A549 (cell line): ENCODE measurements around the gene TSKS. TPM values are rescaled to one million over a fixed set of nuclear protein-coding genes. Genes with fewer than 3 reads are reported as not detected.

ENCODE experiments used
- ATAC-seq, 2 experiments: fragments of 200-7000 bp in 1 of 2; fragments of >200 bp in 1 of 2; cut with Nextera tagmentation in 1 of 2; cut with Tn5 transposase in 1 of 2; 3 replicates each; pipeline versions ENCODE4 v1.8.0 to v1.9.1; 2018 to 2020; ENCODE audit warnings: mild to moderate bottlenecking in 1 of 2, moderate library complexity in 1 of 2
- CTCF ChIA-PET: fragments of 300-600 bp; sonication (Branson Sonifier 250); formaldehyde crosslinking; extraction: SDS; loops from one replicate; lab custom pipeline; 2021; ENCODE audit warnings: antibody characterized with exemption, inconsistent platforms; lab: Yijun Ruan, JAX
- POLR2A ChIA-PET: fragments of 350-600 bp; formaldehyde crosslinking; extraction: SDS; loops from one replicate; lab custom pipeline; 2021; ENCODE audit warnings: antibody characterized with exemption, inconsistent platforms; lab: Yijun Ruan, JAX
- DNase-seq, 2 experiments: peaks; one replicate each; pipeline versions ENCODE4 v3.0.0 to v3.0.0-alpha.2; 2011 to 2016; ENCODE audit warnings: low read depth in 1 of 2, low spot score in 1 of 2
- FAIRE-seq: peaks from 2 replicates; lab custom pipeline; 2011; peaks lifted over from hg19 to GRCh38; lab: Jason Lieb, UNC
- H3K27ac ChIP-seq, 2 experiments: fragments of >200 bp; sonication (Bioruptor Twin); formaldehyde crosslinking; 3 replicates each; pipeline ENCODE4 v1.5.1; 2016 to 2017
- H3K4me1 ChIP-seq: fragments of >200 bp; sonication (Bioruptor Twin); formaldehyde crosslinking; 3 replicates; pipeline ENCODE4 v1.6.1; 2016
- H3K4me2 ChIP-seq: fragments of >200 bp; sonication (Bioruptor Twin); formaldehyde crosslinking; 3 replicates; pipeline ENCODE4 v1.6.1; 2016
- H3K4me3 ChIP-seq: fragments of >200 bp; sonication (Bioruptor Twin); formaldehyde crosslinking; 3 replicates; pipeline ENCODE4 v1.5.1; 2016
- H3K9me3 ChIP-seq: fragments of >200 bp; sonication (Bioruptor Twin); formaldehyde crosslinking; 3 replicates; pipeline ENCODE4 v1.6.1; 2016
- CHD4 ChIP-seq: fragments of 200-600 bp; sonication (generic); IDR thresholded peaks from 2 replicates; pipeline ENCODE4 v1.6.1; 2016; ENCODE audit warnings: antibody characterized with exemption, mild to moderate bottlenecking, borderline replicate concordance
- EHMT2 ChIP-seq: fragments of 200-600 bp; sonication (generic); IDR thresholded peaks from 2 replicates; pipeline ENCODE4 v1.6.1; 2016; ENCODE audit warnings: antibody characterized with exemption, low read depth, mild to moderate bottlenecking, moderate library complexity
- ESRRA ChIP-seq: fragments of 150-350 bp; IDR thresholded peaks from 2 replicates; pipeline ENCODE4 v1.6.1; 2014; ENCODE audit warnings: mild to moderate bottlenecking, low read length, borderline replicate concordance
- FOSL2 ChIP-seq, 2 experiments: fragments of 450-650 bp in 1 of 2; fragments of >200 bp in 1 of 2; sonication (Bioruptor Twin) in 1 of 2; formaldehyde crosslinking; IDR thresholded peaks; 2 replicates each; pipeline versions ENCODE4 v1.5.0 to v1.6.1; 2016 to 2020; ENCODE audit warnings: mild to moderate bottlenecking in 1 of 2, moderate library complexity in 1 of 2
- GATA3 ChIP-seq: IDR thresholded peaks from 2 replicates; pipeline ENCODE4 v1.6.1; 2012; ENCODE audit warnings: borderline replicate concordance
- HES2 ChIP-seq: fragments of >200 bp; sonication (Bioruptor Twin); formaldehyde crosslinking; IDR thresholded peaks from 2 replicates; pipeline ENCODE4 v1.6.1; 2016
- HOXA7 ChIP-seq: fragments of 250-450 bp; sonication (Bioruptor Pico); IDR thresholded peaks from 2 replicates; pipeline ENCODE4 v1.5.0; 2020; ENCODE audit warnings: mild to moderate bottlenecking, moderate library complexity
- HOXB5 ChIP-seq: fragments of 250-450 bp; sonication (Bioruptor Pico); IDR thresholded peaks from 2 replicates; pipeline ENCODE4 v1.5.0; 2020; ENCODE audit warnings: mild to moderate bottlenecking, moderate library complexity
- JUN ChIP-seq, 2 experiments: fragments of >200 bp; sonication (Bioruptor Twin); formaldehyde crosslinking; IDR thresholded peaks; 2 replicates in 1 of 2; 3 replicates in 1 of 2; pipeline ENCODE4 v1.6.1; 2016 to 2017
- JUNB ChIP-seq: fragments of >200 bp; sonication (Bioruptor Twin); formaldehyde crosslinking; IDR thresholded peaks from 2 replicates; pipeline ENCODE4 v1.6.1; 2016
- KDM5A ChIP-seq: fragments of 200-600 bp; sonication (generic); IDR thresholded peaks from 2 replicates; pipeline ENCODE4 v1.6.1; 2016; ENCODE audit warnings: antibody characterized with exemption, mild to moderate bottlenecking
- MAFK ChIP-seq: fragments of 450-650 bp; IDR thresholded peaks from 2 replicates; pipeline ENCODE4 v1.6.1; 2014; ENCODE audit not compliant: partially characterized antibody
- MAX ChIP-seq: IDR thresholded peaks from 2 replicates; pipeline ENCODE4 v1.6.1; 2012
- MYC ChIP-seq: IDR thresholded peaks from 2 replicates; pipeline ENCODE4 v1.6.1; 2012; ENCODE audit warnings: mild to moderate bottlenecking, inconsistent platforms, low read length, improper control_type of control experiment, borderline replicate concordance
- NPAS2 ChIP-seq: fragments of 250-450 bp; sonication (Bioruptor Pico); IDR thresholded peaks from 2 replicates; pipeline ENCODE4 v1.8.0; 2022; ENCODE audit warnings: mild to moderate bottlenecking, moderate library complexity, borderline replicate concordance
- NR3C1 ChIP-seq: fragments of >200 bp; sonication (Bioruptor Twin); formaldehyde crosslinking; IDR thresholded peaks from 3 replicates; pipeline ENCODE4 v1.6.1; 2017
- POLR2A ChIP-seq: IDR thresholded peaks from 2 replicates; pipeline ENCODE4 v1.6.1; 2012; ENCODE audit warnings: mild to moderate bottlenecking, low read length
- RNF2 ChIP-seq: fragments of 200-600 bp; sonication (generic); IDR thresholded peaks from 2 replicates; pipeline ENCODE4 v1.6.1; 2016; ENCODE audit warnings: low read depth, mild to moderate bottlenecking, antibody characterized with exemption, moderate library complexity, borderline replicate concordance
- SMC3 ChIP-seq: fragments of >200 bp; sonication (Bioruptor Twin); formaldehyde crosslinking; IDR thresholded peaks from 3 replicates; pipeline ENCODE4 v1.6.1; 2018; ENCODE audit warnings: inconsistent platforms
- SREBF2 ChIP-seq: fragments of 450-650 bp; IDR thresholded peaks from 2 replicates; pipeline ENCODE4 v1.6.1; 2014; ENCODE audit warnings: mild to moderate bottlenecking, moderate library complexity
- ZFP36 ChIP-seq: fragments of 450-650 bp; IDR thresholded peaks from 2 replicates; pipeline ENCODE4 v1.6.1; 2014; ENCODE audit warnings: borderline replicate concordance; ENCODE audit not compliant: partially characterized antibody
- ZSCAN20 ChIP-seq: fragments of 250-450 bp; sonication (Bioruptor Pico); IDR thresholded peaks from 2 replicates; pipeline ENCODE4 v1.8.0; 2022; ENCODE audit warnings: mild to moderate bottlenecking, moderate library complexity
- WGBS: methylation state at CpG from one replicate; pipeline ENCODE4 v1.1.6; 2017; ENCODE audit errors: missing lambda C conversion rate; 5-methylcytosine and 5-hydroxymethylcytosine counted together
- polyA plus RNA-seq, 4 experiments: library from polyadenylated mRNA; depleted of rRNA in 3 of 4; stranded (reverse); fragments of >200 nt; fragmentation: RNase III in 1 of 4; extraction: RNeasy Plus Mini Kit Qiagen cat#74134 plus additional on column Dnase treatment in 1 of 4; gene quantifications; 2 replicates in 3 of 4; 3 replicates in 1 of 4; pipeline ENCODE4 v1.2.3, GENCODE V29; 2011 to 2017
- TF ChIP-seq, protein P1 (sequence below): fragments of 450-650 bp; IDR thresholded peaks from 2 replicates; pipeline ENCODE4 v1.6.1; 2014; ENCODE audit warnings: antibody characterized with exemption

The TSKS gene
- polyA plus RNA-seq, 2 of the 4 experiments (the other 2 are of a cell fraction) = not detected

- ATAC-seq = no peak
- Histone ChIP-seq H3K27ac (peak overlapping the region; percentile 77 to 81; a peak in 5 of 6 replicates), H3K4me3 (peak overlapping the region; percentile 47; the same call in 2 of the 3 replicates), H3K9me3 (no peaks in the 10 kb centered on the region), H3K4me1 (peaks cover 9% of the 10 kb centered on the region; the same call in 2 of the 3 replicates), H3K4me2 (peak overlapping the region; percentile 93)
- DNase-seq = no peak
- ChIA-PET CTCF (interaction anchor here (0.6 to 1.9 kb wide), 8 partner anchors 9 to 186 kb away, joined by 3 to 8 read pairs (median 4); partner anchors contain the start of gene RCN3), POLR2A (interaction anchor here (1.0 kb wide), 1 partner anchor 53 kb away, joined by 4 read pairs; the partner anchor contains the start of gene AP2A1)
- FAIRE-seq = no peak
- TF ChIP-seq NR3C1 (no peak), MYC (no peak), KDM5A (no peak), RNF2 (no peak), ZSCAN20 (no peak), SMC3 (no peak), POLR2A (no peak), EHMT2 (no peak)
- WGBS = 85% methylated on average over 7 of the region's 8 CpGs
Measured at GRCh38 chr19:49713236-49713845, 49.8 kb downstream of the TSKS start.

- POLR2A ChIA-PET = interaction anchor here (1.0 kb wide), 1 partner anchor 54 kb away, joined by 4 read pairs; the partner anchor contains the start of gene AP2A1
- Histone ChIP-seq H3K4me3 (peak overlapping the region; percentile 47), H3K27ac (peak overlapping the region; percentile 77 to 81), H3K9me3 (no peaks in the 10 kb centered on the region), H3K4me2 (peak overlapping the region; percentile 93), H3K4me1 (peaks cover 9% of the 10 kb centered on the region; the same call in 2 of the 3 replicates)
- FAIRE-seq (no peak), ATAC-seq (peak; percentile 80 to 87), DNase-seq (peak; percentile 86 to 96)
- CTCF ChIA-PET = interaction anchor here (0.6 to 1.9 kb wide), 7 partner anchors 8 to 202 kb away, joined by 3 to 8 read pairs (median 4); partner anchors contain the start of gene RCN3
- TF ChIP-seq ZSCAN20 (no peak), ZFP36 (no peak), JUN (IDR thresholded peaks at IDR 0.05) (peak in 1 of 2 experiments; percentile 15; a peak in 1 of 5 replicates), GATA3 (no peak), MAFK (peak; percentile 61), HES2 (no peak), NPAS2 (CRISPR knock-in tag) (no peak), SREBF2 (no peak), HOXA7 (CRISPR knock-in tag) (no peak), FOSL2 (IDR thresholded peaks at IDR 0.05) (no peak), FOSL2 (CRISPR knock-in tag; IDR thresholded peaks at IDR 0.05) (0 out of 2 replicates have a peak, but pooled peaks have one; percentile 3), HOXB5 (no peak), JUNB (no peak), ESRRA (no peak)
- TF ChIP-seq, protein P1, sequence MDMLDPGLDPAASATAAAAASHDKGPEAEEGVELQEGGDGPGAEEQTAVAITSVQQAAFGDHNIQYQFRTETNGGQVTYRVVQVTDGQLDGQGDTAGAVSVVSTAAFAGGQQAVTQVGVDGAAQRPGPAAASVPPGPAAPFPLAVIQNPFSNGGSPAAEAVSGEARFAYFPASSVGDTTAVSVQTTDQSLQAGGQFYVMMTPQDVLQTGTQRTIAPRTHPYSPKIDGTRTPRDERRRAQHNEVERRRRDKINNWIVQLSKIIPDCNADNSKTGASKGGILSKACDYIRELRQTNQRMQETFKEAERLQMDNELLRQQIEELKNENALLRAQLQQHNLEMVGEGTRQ = no peak
- WGBS = 17% methylated on average over 20 of the region's 20 CpGs
Measured at GRCh38 chr19:49712397-49712859, 50.7 kb downstream of the TSKS start.

GRCh38 chr19:49710372-49710951, 52.6 kb downstream of the TSKS start:
- DNase-seq (peak in 1 of 2 experiments; percentile 67), ATAC-seq (peak in 1 of 2 experiments; percentile 21; a peak in 2 of 6 replicates), FAIRE-seq (no peak)
- 66% methylated on average over 18 of the region's 20 CpGs for WGBS
- H3K9me3 ChIP-seq = no peaks in the 10 kb centered on the region
- POLR2A ChIA-PET = no interaction called here
- H3K27ac ChIP-seq = peak overlapping the region in 1 of 2 experiments; percentile 46; a peak in 2 of 6 replicates
- TF ChIP-seq MAX (peak; percentile 56), FOSL2 (IDR thresholded peaks at IDR 0.05) (no peak), FOSL2 (CRISPR knock-in tag; IDR thresholded peaks at IDR 0.05) (peak; percentile 75), CHD4 (no peak), EHMT2 (peak; percentile 76; the same call in 1 of the 2 replicates)
- TF ChIP-seq, protein P1 = no peak
- no peak overlapping the region for H3K4me3 ChIP-seq
- peaks cover 9% of the 10 kb centered on the region; the same call in 2 of the 3 replicates for H3K4me1 ChIP-seq
- CTCF ChIA-PET = interaction anchor here (0.7 to 2.2 kb wide), 5 partner anchors 11 to 135 kb away, joined by 3 to 9 read pairs (median 3); no protein-coding TSS in a partner anchor
- no peak overlapping the region for H3K4me2 ChIP-seq
